HG03280 (cell line): ENCODE data around the gene PJA1.

Experiments
- ATAC-seq: cut with Tn5 transposase; IDR thresholded peaks from one replicate; pipeline ENCODE4 v1.9.1; 2021; ENCODE audit warnings: mild to moderate bottlenecking, moderate library complexity; ENCODE audit not compliant: unreplicated experiment

PJA1 gene

DNA sequence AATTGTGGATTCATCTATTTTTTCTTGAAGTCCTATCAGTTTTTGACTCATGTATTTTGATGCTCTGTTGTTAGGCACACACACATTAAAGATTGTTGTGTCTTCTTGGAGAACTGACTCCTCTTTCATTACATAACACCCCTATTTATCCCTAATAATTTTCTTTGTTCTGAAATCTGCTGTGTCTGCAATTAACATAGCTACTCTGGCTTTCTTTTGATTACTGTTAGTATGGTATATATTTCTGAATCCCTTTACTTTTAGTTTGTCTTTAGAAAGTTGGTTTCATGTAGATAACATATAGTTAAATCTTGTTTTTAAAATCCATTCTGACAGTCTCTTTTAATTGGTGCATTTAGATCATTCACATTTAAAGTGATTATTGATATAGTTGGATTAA, 5.1 kb upstream of the PJA1 start:
- no peak for ATAC-seq

DNA sequence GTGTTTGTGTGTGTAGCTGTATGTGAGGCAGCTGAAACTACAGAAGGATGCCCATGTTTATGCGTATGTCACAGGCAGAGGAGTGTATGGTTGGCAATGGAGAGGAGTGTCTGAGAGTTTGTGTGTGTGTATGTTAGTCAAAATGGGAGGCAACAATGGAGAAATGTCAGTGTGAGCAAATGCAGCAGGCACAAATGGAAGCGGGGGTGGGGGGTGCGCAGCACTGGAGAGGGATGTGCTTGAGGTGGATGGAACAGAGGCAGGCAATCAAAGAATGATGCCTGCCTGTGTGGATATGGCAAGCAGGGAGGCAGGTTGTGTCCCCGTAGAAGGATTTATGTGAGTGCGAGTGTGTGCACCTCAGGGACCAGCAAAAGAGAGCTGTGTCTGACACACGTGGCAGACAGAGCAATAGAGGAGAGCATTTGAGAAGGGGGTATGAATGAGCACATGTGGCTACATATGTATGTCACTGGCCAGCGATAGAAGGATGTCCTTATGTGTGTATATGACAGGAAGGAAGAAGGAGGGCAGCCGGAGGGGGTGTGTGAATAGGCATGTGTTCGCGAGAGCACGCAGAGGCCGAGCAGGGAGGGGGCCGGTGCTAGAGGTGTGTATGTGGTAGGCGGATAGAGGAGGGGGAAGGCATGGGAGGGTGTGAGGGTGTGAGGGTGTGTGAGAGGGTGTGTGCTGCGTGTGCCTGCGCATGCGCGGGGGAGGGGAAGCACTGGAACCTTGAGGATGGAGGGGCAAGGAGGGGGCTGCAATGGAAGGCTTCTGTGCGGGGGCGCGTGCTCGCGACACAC, 1.1 kb downstream of the PJA1 start:
- ATAC-seq: peak; percentile 49

DNA sequence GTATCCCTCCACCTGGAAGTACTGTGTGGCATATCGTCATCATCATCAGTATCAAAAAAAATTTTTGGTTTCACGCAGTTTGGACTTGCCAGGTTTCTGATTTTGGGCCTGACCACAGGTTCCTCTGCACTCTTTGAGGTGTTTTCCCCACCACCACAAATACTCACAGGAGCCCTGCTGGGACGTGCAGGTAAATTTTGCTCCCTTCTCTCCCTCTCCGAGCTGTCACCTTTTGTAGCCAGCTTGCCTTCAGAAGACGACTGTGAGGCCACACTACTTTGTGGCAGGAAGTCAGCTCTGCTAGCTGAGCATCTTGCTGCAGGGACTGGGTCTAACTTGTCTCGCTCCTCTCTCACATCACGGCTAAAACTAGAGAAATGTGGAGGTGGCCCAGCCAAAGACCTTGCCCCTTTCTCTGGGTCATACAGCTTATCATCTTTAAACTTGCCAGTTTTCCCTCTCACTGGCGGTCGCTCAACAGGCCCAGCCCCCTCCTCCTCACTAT, 2.8 kb downstream of the PJA1 start:
- no peak for ATAC-seq

DNA sequence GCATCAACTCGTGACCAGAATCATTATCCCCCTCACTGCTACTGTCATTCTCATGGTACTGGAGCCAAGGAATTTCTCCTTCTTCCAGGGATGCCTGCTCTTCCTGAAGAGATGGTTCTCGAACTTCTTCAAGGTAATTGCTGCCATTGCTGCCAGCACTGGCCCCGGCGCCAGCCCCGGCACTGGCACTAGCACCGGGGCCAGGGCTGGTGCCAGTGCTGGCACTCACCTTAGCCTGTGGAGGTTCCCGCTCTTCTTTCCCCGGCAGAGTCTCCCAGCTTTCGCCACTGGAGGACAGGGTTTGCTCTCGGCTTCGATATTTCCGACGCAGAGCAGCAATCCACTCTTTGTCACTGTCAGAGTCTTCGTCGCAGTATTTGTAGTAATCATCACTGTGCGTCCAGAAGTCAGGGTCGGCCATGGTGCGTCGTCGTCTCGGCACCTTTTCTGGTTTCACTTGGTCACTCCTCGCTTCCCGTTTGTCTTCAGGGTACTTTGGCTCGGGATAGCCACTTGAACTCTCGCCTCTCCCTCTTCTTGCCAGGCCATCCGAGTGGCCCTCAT, 3.4 kb downstream of the PJA1 start:
- ATAC-seq: no peak

DNA sequence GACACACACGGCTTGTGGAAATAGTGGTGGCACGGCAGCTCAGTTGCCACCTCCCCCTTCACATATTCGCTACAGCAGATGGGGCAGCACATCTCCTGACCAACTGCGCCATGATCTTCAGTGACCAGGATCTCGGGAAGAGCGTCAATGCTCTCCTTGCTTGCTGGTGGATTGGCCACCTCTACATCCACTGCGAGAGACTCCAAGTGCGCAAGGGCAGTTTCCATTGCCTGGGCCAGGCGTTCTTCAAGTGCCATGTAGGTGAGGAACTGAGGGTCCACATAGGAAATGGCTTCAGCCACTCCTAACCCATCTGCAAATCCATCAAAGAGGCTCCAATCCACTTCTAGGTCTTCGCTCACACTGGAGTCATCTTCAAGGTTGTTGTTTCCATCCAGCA, 3.9 kb downstream of the PJA1 start:
- no peak for ATAC-seq

DNA sequence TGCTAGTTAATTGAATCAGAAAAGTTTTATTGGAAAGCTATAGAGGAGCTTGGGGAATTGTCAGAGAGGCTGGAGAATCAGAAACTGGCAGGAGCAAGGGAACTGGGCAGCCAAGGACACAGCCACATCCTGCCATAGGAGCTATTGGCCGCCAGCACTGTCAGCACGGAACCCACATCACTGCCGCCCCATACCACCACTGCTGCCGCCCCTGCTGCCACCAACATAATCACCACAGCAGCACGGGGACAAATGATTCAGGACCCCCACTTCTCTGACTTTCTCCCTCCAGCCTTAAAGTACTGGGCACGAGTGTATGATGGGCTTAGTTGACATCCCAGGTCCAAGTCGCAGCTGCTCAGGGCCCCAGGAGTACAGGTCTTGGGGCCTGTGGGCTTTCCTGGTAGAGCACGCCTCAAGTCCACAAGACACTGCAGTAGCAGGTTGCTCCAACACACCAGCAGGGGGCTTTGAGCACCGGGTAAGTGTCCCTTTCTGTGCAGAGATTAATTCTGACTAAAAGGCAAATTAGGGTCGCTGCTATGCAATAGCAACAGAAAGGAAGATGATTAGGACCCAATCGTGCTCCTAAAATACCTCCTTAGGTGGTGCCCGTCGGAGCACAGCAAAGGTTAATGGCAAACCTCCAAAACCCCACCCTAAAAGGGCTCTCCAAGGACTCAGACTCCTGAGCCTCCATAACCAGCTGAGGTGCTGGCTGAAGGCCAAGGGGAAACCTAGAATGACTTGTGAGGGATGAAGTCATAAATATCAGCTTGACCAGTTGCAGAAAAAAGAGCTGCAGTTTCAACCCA, 6.9 kb downstream of the PJA1 start:
- peak; percentile 84 for ATAC-seq

DNA sequence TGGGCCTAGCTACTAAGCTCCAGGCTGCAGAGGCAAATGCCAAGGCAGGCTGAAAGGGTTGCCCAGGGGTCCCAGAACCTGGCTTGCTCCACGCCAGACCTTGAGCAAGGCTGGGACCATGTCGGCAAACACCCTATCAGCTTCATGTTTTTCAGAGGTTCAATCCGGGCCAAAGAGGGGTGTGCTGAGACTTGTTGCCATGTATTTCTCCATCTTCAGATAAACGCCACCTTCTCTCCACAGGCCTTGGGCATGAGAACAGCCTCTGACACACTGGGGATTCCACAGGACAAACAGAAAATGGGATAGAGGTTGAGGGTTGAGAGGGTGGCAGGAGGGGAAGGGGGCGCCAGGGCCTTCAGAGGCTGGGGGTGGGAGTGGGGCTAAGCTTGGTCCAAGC, 8.6 kb downstream of the PJA1 start:
- ATAC-seq: no peak

DNA sequence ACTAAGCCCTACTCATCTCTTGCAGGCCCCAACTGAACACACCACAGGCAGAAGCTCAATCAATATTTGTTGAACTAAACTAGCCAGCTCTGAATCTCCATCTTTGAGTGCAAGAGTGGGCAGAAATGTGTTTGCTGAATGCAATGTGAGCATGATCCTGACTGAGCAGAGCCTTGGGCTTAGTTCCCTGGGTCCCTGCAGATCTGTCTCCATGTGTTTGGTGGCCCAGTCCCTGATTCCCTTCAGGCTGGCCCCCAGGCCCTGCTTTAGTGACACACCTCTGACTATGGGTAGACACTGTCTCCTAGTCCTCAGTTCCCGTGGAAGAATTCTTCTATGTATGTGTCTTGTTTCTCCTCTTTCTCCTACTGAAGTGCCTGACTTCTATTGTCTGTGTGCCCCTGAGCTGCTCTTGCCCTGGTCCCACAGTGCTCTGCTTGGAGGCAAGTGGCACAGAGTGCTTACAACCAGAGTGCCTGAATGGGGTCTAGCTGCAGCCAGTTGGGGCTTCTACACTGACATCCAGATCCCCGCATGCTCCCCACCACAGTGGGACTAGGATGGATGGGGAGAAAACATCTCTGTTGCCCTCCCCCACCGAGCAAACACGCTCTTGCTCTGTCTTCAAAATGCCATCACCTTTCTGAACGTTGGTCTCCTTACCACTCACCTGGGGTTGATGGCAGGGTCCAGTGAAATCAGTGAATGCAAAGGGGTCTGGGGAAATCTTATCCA, 9.3 kb downstream of the PJA1 start:
- no peak for ATAC-seq

DNA sequence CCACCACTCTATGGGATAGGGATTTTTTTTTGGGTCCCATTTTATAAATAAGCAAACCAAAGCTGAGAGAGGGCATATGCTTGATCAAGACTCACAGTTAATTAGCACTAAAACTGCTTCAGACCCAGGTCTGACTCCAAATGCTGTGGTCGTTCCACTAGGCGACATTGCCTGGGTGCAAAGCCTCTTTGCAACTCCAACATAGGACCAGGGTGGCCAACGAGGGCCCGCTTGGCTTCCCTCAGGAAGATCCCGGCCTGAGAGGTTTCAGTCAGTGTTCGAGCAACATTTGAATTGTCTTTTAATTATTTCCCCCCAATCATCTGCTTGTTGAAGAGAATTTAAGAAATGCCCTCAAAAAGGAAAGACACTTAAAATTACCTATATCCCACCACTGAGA, 11.2 kb downstream of the PJA1 start:
- no peak for ATAC-seq

DNA sequence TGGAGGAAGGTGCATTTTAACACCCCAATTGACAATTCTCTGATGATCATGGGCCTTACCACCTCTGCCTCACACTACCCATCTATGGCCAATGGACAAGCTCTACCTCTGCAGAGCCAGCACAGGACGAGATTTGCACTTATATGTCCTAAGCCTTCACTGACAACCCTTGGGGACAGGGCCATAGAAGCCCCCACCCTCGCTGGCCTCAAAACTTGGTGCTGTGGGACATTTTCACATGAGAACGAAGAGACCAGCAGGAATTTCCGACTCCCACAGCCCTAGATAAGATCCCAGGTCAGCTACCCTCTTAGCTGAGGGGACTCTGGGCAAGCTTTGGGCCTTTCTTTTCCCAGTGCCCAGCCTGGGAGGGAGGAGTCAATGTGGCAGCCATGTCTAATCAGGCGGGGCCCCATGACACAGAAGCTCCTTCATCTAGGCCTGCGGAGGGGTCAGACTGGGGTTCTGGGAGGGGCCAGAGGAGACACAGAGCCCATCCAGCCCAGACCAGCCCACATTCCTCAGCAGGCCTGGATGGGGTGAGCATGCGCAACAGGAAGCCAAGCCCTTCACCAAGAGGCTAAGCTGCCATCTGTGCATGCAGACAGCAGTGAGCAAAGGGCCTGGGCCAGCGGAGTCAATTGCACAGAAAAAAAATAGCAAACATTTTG, 12.1 kb downstream of the PJA1 start:
- no peak for ATAC-seq

DNA sequence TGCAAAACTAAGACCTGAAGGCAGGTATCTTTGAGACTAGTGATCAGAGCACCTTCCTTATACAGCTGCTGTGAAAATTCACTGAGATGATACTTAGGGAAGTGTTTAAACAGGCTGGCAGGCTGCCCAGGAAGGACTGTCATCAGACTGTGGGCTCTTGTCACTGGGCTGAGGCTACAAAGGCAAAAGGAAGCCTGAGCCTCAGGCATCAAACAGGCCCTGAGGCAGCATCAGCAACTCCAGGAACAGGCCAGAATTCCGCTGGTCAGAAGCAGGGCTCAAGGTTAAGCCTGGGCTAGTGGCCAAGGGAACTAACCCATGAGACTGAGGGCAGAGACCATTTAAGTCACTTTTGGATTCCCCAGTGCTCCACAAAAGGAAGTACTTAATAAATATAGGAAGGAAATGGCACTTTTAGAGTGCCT, 12.8 kb downstream of the PJA1 start:
- no peak for ATAC-seq

DNA sequence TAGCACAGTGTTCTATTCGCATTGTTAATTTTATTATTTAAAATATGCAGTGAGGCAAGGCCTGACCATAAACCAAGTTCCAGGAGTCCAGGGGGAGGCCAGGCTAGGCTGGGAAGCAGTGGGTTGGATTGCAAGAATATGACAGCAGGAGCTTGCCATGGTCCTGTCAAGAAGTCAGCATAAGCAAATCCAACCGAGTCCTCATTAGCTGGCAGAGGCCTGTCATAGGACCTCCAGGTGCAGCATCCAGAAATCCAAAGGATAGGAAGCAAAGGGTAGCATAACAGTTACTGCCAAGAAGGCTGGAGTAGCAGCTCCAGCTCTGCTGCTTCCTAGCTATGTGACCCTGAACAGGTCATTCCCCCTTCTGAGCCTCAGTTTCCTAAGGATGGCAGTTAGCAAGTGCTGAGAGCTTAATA, 13.4 kb downstream of the PJA1 start:
- ATAC-seq: no peak

DNA sequence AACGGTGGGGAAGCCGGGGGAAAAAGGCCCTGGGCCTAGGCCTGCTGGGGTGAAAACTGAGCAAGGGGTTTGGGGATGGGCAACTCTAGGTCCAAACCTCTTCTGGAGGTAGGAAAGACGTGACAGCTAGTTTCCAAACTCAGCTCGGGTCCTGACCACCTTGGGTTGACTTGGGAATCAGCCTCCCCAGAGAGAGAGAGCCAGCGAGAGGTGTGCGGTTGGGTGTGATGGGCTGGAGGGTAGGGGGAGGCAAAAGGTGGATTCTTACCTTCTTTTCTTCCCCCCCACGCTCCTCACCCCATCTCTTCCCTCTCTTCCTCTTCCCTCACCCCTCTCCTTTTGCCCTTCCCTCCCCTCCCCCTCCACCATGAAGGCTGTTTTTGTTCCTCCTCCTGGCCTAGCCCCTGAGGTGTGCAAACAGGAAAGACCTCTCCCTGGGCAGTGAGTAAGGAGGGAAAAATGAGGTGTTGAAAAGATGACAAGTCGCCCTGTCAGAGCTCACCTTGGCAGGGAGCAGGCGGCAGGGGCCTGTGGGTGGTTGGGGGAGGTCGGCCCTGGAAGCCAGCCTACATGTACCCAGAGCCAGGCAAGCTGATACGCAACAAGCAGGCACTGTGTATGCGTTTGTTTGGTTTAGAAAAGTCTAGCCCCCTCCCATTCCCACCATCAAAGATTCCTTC, 14.8 kb downstream of the PJA1 start:
- ATAC-seq: no peak

DNA sequence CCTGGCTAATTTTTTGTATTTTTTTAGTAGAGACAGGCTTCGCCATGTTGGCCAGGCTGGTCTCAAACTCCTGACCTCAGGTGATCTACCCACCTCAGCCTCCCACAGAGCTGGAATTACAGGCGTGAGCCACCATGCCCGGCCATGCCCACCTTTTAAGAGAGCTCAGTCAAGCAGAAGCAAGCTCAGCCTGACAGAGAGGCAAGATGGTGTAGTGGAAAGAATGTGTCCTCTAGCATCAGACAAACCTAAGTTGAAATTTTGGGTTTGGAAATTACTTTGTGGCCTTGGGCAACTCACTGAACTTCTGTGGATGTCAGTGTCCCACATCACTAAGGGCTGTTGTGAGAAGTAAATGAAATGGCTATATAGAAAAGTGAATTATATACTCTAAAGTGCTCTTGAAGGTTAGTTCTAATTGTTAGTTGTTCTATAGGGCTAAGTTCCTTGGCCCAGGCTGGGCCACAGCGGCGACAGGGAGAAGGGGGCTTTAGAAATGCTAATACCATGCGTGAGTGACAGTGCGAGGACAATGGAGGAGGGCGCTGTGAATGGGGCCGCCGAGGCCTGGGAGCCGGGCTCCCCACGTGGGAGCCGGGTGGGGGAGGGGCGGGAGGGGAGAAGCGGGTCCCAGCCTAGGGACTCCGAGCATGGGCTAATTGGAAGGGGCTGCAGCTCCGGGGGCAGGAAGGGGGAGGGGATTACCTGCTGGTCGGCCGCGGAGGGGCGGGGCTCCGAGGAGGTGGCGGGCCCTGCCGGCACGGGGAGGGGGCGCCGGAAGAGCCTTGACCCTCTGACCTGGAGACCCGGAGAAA, 15.6 kb downstream of the PJA1 start:
- no peak for ATAC-seq

DNA sequence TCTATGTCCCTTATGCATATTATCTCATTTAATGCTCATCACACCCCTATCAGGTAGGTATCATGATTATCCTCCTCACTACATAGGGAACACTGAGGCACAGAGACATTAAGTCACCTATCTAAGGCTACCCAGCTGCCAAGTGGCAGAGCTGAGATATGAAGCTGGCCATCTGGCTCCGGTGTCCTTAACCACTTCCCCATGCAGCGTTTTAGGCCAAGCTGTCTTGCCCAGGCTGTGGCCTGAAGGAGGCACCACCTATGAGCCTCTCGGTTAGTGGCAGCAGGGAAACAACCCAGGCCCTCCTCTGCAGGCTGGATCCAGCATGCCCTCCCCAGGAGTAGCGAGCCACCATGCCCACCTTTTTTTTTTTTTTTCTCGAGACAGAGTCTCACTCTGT, 16.3 kb downstream of the PJA1 start:
- no peak for ATAC-seq

DNA sequence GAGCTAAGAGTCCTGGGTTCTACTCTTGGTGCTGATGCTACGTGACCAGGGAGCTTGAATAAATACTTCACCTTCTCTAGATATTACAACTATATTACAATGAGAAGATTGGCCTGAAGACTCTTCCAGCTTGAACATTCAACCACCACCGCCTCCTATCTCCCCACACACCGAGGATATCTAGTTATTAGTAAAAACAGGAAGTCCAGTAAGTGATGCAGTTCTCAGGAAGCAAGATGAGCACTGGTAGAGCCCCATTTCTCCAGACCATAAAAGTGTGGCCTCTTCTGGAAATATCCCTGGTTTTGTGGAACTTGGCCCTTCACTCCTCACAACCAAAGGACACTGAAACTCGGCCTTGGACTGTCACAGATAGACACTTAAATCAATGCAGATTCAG, 18.5 kb downstream of the PJA1 start:
- ATAC-seq: no peak

DNA sequence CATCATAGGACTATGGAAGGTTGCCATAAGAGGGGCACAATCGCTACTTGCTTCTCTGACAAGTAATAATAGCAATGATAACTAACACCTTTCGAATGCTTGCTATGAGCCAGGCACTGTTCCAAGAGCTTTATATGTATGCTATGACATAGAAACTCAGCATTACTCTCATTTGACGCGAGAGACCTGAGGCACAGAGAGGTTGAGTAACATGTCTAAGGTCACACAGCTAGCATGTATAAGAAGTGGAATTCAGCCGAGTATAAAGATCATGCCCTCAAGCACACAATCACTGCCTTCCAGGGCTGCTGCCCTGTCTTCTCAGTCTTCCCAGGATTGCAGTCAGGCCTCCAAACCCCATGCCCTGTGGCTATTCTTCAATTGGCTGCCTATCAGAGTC, 19.5 kb downstream of the PJA1 start:
- no peak for ATAC-seq

DNA sequence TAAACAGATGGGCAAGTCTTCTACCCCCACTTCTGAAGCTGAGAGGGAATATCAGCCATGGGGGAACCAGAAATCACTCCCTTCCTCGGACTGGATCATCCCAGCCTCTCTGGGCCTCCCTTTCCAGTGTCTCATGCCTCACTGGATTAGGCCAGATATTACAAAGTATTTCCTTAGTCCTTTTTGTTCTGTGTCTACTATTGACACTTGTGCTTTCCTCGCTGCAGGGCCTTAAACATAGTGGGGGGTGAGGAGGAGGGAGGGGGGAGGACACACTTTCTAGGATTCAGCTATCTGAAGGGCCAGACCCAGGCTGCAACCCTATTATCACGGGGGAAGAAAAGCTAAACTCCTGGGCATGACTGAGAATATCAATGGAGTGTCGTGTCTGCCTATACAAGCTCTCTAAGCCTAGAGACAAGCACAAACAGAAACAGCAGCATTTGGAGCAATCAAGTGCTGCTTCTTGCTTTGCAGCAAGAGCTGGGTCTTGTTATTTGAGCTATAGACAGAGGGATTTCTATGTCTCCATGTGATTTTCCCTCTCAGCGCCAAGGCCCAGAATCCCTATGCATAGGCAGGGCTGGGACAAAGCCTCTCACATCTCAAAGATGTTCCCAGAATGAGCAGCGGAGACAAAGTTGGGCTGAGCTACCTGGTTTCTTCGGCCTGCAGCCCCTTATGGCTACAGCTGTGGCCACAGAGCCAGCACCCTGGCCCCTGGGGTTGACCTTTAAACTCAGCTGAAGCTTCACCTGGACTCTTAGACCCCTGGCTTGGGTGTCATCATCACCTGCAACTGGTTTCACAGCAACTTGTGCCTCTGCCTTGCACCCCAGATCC, 20.2 kb downstream of the PJA1 start:
- no peak for ATAC-seq
